NCI-H187 treated with DMSO at 0.1 percent for 48 hours (cell line): ENCODE results near the gene SNX5.

Experiments used
- DNase-seq: peaks from one replicate; lab custom pipeline; 2025; lab: John Stamatoyannopoulos, UW

SNX5 gene

DNA sequence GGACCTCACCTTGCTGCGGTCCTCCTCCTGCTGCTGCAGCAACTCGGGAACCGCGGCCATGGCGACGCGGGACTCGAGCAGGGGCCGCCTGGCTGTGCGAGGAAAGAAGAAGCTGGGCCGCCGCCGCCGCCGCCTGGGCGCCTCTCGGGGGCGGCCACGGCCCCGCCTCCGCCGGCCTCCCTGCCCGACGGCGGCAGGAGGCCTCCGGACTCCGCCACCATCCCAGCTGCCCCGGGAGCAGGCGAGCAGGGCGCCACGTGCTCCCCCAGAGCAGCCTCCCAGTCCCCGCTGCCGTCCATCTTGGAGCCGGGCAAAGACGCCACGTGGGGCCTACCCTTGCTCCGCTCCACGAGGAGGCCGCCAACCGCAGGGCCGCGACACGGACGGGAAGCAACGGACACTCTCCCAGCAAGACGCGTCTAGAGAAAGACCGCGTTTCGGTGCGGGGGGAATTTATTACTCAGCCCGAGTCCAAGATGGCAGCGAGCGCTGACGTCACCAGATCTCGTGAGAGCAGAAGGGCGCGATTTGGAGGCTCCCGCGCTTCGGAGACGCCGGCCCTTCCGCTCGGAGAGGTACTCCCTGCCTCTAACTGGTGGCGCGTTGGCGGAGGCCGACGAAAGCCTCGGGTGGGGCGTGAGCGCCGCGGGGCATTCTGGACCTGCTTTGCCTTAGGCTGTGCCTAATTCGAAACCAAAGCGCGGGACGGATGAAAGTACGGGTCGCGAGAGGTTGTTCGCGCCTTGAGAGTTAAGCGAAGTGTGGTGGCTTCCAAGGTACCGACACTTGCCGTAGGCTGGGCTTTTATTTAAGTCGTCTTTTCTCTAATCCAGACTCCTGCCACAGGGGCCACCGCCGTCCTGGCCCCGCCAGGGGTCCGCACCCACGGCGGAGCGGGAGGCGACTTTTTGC is at the start of gene SNX5, which contains the start of gene MGME1:
TSS of gene SNX5 (minus strand) at position 429 of the 912 bp plus-strand sequence. CDS start at position 60, 369 bp downstream.
TSS of gene MGME1 (plus strand) at position 653 of the 912 bp plus-strand sequence. CDS start 842 bp downstream, outside the sequence.
- DNase-seq = peak; percentile 64

DNA sequence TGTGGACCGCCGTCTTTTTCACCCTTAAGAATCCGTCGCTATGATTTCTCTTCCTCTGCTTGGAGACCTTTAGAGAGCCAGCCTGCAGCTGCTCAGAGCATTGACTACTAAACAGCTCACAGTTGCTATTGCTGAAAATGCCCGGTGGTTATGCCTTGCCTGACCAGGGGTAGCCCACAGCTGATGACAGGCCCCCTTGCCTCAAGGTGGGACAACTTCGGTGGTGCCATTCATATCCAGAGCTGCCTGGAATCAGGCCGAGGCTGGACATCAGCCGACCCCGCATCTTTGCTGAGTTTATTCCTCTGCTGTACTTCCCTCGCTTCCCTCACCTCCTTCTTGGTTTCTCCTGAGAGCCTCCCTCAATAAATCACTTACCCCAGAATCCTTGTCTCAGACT is 49.5 kb upstream of the SNX5 start:
- DNase-seq = no peak

DNA sequence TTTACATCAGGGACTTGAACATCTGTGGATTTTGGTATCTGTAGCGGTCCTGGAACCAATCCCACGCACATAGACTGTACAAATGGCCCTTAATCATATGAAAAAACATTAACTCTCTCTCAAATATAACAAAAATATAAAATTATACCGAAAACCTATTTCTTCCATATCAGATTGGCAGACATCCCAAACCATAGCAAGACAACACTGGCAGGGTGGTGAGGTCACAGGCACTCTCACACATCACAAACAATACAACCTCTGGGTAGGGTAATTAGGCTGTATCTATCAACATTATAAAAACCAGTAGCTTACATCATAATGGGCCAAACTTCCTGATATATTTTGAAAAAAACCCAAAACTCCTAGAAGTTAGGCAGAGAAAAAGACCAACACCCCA is 48.2 kb upstream of the SNX5 start:
- no peak for DNase-seq

DNA sequence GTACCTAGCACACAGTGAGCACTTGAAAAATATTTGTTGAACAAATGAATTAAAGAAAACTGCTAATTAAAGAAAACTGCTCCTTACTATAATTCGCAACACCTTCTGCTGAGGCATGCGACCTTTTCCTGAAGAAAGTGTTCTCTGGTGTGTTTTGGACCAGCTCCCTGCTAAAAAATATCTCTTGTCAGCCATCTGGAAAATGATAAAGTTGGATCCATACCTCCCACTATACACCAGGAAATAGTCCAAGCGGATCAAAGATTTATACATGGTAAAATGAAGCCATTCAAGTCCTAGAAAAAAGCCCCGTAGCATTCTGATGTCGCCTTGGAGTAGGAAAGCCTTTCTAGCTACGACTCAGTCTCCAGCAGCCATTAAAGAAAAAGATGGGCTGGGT is 45.8 kb upstream of the SNX5 start:
- no peak for DNase-seq

DNA sequence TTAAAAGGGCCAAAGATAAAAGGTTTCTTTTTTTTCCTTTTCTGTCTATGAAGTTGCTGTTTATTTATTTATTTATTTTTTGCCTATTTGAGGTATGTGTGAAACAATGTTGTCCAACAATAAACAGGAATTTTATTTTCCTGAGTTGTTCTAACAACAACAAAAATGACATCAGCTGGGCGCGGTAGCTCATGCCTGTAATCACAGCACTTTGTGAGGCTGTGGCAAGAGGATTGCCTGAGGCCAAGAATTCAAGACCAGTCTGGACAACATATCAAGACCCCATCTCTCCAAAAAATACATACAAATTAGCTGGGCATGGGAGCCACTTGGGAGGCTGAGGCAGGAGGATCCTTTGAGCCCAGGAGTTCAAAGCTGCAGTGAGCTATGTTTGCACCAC is 44.3 kb upstream of the SNX5 start:
- no peak for DNase-seq

DNA sequence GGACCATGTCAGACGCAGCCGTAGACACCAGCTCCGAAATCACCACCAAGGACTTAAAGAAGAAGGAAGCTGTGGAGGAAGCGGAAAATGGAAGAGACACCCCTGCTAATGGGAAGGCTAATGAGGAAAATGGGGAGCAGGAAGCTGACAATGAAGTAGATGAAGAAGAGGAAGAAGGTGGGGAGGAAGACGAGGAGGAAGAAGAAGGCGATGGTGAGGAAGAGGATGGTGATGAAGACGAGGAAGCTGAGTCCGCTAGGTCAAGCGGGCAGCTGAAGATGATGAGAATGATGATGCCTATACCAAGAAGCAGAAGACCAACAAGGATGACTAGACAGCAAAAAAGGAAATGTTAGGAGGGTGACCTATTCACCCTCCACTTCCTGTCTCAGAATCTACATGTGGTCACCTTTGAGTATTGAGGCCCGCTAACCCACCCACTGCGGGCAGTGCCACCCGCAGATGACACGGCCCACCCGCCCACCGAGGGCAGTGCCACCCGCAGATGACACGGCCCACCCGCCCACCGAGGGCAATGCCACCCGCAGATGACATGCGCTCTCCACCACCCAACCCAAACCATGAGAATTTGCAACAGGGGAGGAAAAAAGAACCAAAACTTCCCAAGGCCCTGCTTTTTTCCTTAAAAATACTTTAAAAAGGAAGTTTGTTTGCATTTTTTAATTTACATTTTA is 43.5 kb upstream of the SNX5 start:
- DNase-seq = no peak

DNA sequence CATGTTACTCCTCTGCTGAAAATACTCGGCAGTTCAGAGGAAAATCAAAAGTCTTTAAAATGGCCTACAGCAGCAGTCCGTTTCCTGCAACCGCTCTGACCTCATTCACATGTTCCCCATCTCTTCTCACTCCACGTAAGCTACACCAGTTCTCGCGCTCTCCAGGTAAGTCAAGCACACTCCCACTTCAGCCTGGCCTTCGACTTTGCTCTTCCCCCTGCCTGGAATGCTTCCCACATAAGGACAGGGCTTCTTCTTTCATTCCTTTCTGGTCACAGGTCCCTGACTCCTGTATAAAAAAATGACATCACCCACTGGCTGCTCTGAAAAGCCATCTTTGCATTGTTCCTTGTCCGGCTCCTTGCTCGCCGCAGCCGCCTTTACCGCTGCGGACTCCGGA is 42.9 kb upstream of the SNX5 start:
- no peak for DNase-seq

DNA sequence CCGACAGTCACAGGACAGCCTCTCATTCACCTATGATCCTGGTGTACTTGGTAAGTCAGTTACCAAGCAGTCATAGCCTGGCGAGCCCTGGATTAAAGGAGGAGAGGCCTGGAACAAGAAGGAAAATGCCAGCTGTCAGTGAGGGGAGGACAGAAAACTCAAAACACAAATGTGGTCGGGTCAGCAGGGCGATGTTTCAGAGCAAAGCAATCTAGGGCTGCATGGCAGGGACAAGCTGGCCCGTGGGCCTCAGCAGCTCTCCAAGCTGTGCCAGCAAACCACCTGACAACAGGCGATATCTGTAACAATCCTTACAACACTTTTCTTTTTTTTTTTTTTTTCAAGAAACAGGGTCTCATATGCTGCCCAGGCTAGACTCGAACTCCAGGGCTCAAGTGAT is 40.5 kb upstream of the SNX5 start:
- no peak for DNase-seq

DNA sequence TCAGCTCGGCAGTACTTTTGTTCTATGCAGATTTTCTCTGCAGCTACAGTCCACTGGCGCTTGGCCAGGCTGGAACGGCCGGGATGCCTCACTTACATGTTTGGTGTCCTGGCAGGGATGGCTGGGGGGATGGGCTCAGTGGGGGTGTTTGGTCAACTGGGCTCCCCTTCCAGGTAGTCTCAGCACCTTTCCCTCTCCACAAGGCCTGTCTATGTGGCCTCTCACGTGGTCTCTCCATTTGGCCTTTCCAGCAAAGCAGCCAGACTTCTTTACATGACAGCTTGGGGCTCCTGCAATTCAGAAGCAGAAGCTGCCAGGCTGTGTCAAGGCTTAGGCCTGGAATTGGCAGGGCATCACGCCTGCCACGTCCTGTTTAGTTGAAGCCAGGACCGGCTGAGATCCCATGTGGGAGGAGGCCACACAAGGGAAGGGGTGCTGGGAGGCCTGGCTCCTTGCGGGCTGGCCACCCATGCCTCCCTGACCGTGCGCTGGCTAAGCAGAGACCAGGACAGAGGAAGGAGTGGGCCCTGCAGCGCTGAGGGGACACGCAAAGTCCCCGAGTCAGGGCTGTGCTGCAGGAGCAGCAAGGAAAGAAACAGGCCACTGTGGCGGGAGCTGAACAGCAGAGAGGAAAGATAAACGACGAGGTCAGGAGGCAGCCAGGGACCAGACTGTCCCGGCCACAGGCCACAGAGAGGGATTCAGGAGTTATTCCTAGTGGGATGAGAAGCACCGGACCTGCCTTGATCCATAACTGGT is 39.1 kb upstream of the SNX5 start:
- DNase-seq = no peak

DNA sequence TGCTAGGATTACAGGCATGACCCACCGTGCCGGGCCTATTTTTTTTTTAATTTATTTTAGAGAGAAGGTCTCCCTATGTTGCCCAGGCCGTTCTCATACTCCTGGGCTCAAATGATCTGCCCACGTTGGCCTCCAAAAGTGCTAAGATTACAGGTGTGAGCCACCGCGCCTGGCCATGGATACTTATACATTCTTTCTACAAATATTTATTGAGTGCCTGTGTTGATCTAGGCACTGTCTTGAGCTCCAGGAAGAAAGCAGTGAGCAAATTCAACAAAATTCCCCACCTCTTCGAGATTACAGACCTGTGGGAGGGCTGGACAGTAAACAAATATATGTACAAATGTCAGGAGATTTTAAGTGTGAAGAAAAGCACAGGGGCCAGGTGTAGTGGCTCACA is 38.1 kb upstream of the SNX5 start:
- DNase-seq = no peak

DNA sequence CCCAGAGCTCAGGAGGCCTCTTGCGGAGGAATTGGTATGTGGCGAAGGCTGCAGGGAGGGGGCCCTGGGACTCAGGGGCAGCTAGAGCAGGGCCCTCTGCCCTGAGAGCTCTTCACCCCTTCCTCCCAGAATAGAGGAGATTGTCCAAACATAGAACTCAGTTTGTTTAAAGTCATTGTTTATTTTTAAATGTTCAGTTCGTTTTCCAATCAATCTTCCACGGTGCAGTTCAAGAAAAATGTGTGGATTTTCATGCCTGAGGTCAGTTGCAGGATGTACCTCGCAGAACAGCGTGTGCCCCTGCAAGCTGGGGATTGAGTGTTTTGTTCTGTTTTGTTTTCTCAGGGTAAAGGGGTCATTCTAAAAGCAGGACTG is 37.4 kb upstream of the SNX5 start:
- no peak for DNase-seq

DNA sequence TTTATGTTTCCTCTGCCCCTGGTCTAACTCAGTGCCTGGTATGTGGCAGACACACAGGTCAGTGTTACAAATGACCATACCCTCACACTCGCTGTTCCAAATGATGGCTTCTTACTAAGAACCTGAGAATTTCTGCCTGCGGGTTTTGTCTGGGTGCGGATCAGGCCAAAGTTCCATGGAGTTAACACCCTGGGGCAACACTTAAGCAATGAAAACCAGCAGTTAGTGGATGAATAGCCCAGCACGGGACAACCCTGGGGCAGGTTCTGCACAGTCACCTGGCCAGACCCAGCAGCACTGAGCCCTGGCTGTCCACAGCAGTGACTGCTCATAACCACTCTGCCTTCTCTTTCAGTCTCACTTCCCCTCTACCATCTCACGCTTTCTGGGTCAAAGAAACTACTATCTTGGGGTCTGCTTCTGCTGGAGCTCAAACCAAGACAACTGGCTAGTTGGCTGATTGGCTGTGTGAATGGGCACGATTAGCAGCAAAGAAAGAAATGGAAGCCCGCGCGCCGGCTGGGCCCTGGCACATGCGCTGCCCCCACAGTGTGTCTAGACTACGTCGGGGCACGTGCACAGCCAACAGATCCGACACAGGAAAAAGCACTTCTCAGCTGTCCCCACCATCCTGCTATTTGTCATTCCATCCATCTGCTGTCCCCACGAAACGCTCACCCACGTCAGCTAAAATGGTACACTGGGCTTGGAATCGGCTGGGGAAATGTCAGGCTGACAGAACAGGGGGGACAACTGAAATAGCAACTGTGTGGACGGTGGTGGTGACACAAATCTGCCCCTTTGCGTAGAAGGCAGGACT is 36.8 kb upstream of the SNX5 start:
- no peak for DNase-seq

DNA sequence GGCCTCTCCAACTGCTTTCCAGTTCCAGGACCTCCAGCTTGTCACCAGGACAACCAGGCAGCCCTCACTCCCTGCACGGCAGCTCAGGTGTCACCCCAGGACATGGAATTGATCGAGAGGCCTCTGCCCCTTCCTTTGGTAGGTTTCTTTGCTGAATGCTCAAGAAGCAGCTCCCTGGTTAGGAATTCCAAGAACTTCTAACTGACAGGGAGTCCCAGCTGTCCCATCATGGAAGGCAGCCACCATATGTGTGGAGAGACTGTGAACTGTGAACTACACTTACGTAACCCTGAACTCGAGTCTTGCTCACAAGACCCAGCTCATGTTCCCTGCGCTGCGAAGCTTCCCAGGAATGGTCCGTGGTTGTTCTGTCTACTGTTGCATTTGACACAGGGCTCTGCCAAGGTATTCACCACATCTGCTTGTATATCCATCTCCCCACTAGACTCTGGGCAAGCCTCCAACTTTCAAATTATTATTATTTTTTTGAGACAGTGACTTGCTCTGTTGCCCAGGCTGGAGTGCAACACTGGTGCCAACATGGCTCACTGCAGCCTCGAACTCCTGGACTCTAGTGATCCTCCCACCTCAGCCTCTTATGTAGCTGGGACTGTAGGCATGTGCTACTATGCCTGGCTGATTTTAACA is 35.9 kb upstream of the SNX5 start:
- no peak for DNase-seq

DNA sequence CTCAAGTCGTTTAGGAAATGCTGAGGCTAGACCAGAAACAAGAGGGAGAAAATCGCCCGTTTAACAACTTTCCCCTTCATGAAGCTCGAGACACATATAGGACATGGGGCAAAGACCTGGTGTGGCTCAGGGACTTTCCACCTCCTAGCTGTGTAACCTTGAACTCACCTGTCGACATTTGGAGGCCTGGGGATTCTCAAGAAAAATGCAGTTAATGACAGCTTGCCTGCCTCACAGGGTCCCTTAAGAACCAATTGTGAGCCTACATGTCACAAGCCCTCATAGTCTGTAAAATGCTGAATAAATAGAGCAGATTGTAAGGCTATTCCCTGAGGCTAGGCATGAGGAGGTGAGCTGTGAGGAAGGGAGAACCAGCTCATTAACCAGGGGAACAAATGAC is 35.3 kb upstream of the SNX5 start:
- no peak for DNase-seq

DNA sequence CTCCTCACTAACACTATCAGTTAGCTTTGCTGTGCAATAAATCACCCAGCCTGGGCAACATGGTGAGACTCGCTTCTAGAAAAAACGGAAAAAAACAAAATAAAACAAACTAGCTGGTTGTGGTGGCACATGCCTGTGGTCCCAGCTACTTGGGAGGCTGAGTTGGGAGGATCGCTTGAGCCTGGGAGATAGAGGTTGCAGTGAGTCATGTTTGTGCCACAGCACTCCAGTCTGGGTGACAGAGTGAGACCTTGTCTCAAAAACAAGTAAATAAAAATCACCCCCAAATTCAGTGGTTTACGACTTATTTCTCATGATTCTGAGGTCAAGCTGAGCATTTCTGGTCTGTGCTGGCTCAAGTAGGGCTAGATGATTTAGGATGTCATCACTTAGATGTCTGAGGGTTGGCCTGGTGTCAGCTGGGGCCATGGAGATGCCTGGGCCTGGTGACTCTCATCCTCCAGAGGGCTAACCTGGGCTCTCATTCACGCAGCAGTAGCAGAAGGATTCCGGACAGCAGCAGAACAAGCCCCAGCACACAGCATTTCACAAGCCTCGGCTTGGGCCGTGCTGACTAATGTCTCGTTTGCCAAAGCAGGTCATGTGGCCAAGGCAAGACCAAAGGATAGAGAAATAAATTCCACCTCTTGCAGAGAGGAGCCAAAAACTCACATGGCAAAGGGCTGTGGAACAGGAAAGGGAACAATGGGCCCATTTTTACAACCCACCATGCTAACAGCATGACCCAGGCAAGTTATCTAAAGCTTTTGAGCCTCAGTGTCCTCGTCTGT is 32.7 kb upstream of the SNX5 start:
- no peak for DNase-seq

DNA sequence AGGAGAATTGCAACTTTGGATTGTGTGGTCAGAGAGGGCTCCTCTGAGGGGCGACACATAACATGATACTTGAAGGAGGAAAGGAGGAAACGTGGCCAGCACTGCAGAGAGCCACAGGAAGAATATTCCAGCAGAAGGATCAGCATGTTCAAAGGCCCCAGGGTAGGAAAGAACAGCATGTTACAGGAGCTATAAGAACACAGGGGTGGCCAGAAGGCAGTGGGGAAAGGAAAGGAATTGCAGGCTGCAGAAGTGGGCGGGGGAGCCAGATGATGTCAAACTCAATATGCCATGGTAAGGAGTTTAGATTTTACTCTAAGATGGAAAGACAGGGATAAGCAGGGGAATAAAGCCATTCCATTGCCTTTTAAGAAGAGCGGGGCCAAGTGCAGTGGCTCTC is 31.0 kb upstream of the SNX5 start:
- no peak for DNase-seq

DNA sequence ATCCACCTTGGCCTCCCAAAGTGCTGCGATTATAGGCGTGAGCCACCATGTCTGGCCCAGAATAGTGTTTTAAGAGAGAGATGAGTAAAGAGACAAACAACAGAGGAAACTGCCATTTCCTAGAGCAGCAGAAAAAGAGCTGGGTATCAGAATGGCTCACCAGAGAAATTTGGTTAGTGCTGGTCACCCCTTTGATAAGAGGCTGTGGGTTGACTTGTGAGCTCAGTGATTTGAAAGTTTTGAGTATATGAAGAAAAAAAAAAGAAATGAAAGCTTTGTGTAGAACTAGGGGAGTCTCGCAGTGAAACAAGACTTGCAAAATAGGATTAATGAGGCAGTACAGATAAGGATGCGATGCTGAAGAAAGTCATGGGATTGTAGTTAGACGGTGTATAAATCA is 29.9 kb upstream of the SNX5 start:
- no peak for DNase-seq

DNA sequence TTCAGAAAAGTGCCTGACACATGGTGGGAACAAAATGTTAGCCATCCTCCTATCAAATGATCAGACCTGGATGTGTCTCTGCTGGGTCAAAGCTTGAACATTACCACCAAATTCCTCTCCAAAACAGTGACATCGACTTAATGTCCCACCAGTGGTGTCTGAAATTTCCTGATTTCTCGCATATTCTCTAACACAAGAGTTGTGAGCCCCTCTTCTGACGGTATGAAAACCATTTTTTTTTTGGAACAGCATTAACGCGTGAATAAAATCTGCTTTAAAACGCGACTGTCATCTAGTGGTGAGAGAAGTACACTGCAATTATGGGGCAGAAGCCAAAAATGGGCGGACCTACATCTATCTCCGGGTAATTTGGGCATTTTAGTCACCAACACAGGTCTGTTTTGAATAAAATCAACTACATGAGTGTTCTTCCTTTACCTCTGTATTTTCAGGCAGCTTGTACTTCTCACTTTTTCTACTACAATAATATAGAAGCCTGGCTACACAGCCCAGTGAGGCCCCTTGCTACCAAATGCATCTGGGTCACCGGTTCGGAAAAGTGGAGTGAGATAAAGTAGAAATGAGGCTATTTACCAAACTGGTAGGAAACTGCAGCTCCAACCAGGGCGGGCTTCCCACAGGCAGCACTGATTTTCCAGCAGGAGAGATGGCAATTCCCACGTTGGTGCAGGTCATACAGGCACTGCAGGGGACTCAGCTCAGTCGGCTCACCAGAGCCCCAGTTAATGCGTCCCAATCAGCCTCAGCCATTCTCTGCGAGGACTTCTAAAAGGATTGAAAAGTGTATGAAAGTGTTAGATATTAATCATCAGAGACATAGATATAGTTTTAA is 27.6 kb upstream of the SNX5 start:
- no peak for DNase-seq

DNA sequence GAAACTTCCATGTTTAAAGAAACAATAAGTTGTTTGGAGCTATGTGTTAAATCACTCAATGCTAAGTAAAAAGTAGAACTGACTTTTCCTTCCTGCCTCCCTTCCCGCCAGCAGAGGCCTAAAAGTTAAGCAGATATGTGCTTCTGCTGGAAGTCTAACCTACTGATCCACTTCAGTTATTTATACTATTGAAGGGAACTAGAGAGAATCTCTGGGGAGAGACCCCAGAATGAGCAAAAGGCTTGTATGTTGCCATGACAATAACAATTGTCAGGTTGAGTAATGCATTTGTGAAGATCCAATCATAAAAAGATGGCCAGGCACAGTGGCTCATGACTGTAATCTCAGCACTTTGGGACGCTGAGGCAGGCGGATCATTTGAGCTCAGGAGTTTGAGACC is 25.0 kb upstream of the SNX5 start:
- DNase-seq = no peak
